ENCODE measurements around the gene BORCS6. TPM values are rescaled to one million over a fixed set of nuclear protein-coding genes. Genes with fewer than 3 reads are reported as not detected.

The BORCS6 gene
- total and polyA plus RNA-seq, 2 of the 13 experiments (the other 11 are each of a cell fraction or from before 2014, with no cell fraction given): 2.0 to 5.1 TPM

GRCh38 chr17:8140065-8141029 is 49.6 kb downstream of the BORCS6 start:
- no peak for TF ChIP-seq KDM1A (CRISPR knock-in tag; IDR thresholded peaks at IDR 0.05)
- Histone ChIP-seq H3K4me2 (ENCODE audit: low read depth, low read length) (no peak overlapping the region), H3K27ac (ENCODE audit: extremely low read length, insufficient read depth, low read length) (no peak overlapping the region), H3K36me3 (replicated peaks in 1 of 2; ENCODE audit: control insufficient read depth in 1 of 2, insufficient read depth in 2 of 2, low read length in 2 of 2) (peaks cover 1 to 12% of the 10 kb centered on the region in 2 experiments; a peak in 2 of 5 replicates), H2AFZ (ENCODE audit: low read length) (no peak overlapping the region), H3K4me1 (ENCODE audit: insufficient read depth, low read length) (peaks cover 29% of the 10 kb centered on the region), H3K27me3 (ENCODE audit: control insufficient read depth in 1 of 2, insufficient read depth in 2 of 2, low read length in 2 of 2) (no peaks in the 10 kb centered on the region; a peak in 1 of 5 replicates), H3K4me3 (replicated peaks in 1 of 3; ENCODE audit: insufficient read depth in 1 of 3, low read depth in 2 of 3, low read length in 3 of 3) (no peak overlapping the region), H3K9me3 (ENCODE audit: low read length) (no peaks in the 10 kb centered on the region), H3K79me2 (ENCODE audit: insufficient read depth, low read length) (no peaks in the 10 kb centered on the region), H4K20me1 (ENCODE audit: insufficient read depth, low read length) (0 out of 2 replicates have a peak, but pooled peaks cover 3% of the 10 kb centered on the region), H3K9ac (ENCODE audit: insufficient read depth, low read depth, low read length) (no peak overlapping the region)
- FAIRE-seq (no peak), ATAC-seq (no peak), DNase-seq (ENCODE audit: low spot score) (no peak)
- no TSS peak for BruUV-seq (replicated peaks)
- 92% methylated on average over 16 of the region's 18 CpGs for WGBS (ENCODE audit: low lambda C conversion rate)
- CTCF ChIA-PET (ENCODE audit: low intra/inter-chr PET ratio, low total read pairs): no interaction called here
- intact Hi-C loops (cut with micrococcal nuclease; ENCODE audit: unreplicated experiment) (no loop called here), in situ Hi-C loops (cut with HindIII; ENCODE audit: extremely low pct_ligation_motif_present, low pct_unique_long_range_greater_than_20kb) (no loop called here)
- POLR2A ChIA-PET: interaction anchor here (1.0 to 3.2 kb wide), 4 partner anchors 14 to 33 kb away, joined by 4 to 18 read pairs (median 10); no protein-coding TSS in a partner anchor

- ATAC-seq: peak; percentile 93
- POLR2A ChIA-PET: interaction anchor here (0.9 to 3.2 kb wide), 6 partner anchors 13 to 53 kb away, joined by 4 to 18 read pairs (median 9); partner anchors contain the start of gene PER1
- no peaks in the 10 kb centered on the region for H3K9me3 ChIP-seq (ENCODE audit: low read length)
- peak overlapping the region; percentile 73 for H3K9ac ChIP-seq (ENCODE audit: insufficient read depth, low read depth, low read length)
- 2% methylated on average over 29 of the region's 46 CpGs for WGBS (ENCODE audit: low lambda C conversion rate)
- peak overlapping the region; percentile 71 to 86 (median 79) for H3K4me3 ChIP-seq (replicated peaks in 1 of 3; ENCODE audit: insufficient read depth in 1 of 3, low read depth in 2 of 3, low read length in 3 of 3)
- H2AFZ ChIP-seq (ENCODE audit: low read length): peak overlapping the region; percentile 76
- H3K4me2 ChIP-seq (ENCODE audit: low read depth, low read length): peak overlapping the region; percentile 95
- peak; percentile 93 for FAIRE-seq
- 0 out of 2 replicates have a peak, but pooled peaks cover 3% of the 10 kb centered on the region for H4K20me1 ChIP-seq (ENCODE audit: insufficient read depth, low read length)
- BruUV-seq (replicated peaks): no TSS peak
- peaks cover 36% of the 10 kb centered on the region for H3K4me1 ChIP-seq (ENCODE audit: insufficient read depth, low read length)
- peak; percentile 96 for DNase-seq (ENCODE audit: low spot score)
- intact Hi-C loops (cut with micrococcal nuclease; ENCODE audit: unreplicated experiment): loop anchor here (1.0 to 5.0 kb wide), 4 partner anchors 13 to 48 kb away; partner anchors contain the start of genes HES7 and PER1
- no peaks in the 10 kb centered on the region for H3K79me2 ChIP-seq (ENCODE audit: insufficient read depth, low read length)
- CTCF ChIA-PET (ENCODE audit: low intra/inter-chr PET ratio, low total read pairs): interaction anchor here (0.6 to 2.4 kb wide), 8 partner anchors 18 to 395 kb away, joined by 3 to 28 read pairs (median 4); partner anchors contain the start of gene VAMP2
- H3K27ac ChIP-seq (ENCODE audit: extremely low read length, insufficient read depth, low read length): peak overlapping the region; percentile 74
- H3K27me3 ChIP-seq (ENCODE audit: control insufficient read depth in 1 of 2, insufficient read depth in 2 of 2, low read length in 2 of 2): no peaks in the 10 kb centered on the region; a peak in 1 of 5 replicates
- in situ Hi-C loops (cut with HindIII; ENCODE audit: extremely low pct_ligation_motif_present, low pct_unique_long_range_greater_than_20kb): no loop called here
- H3K36me3 ChIP-seq (replicated peaks in 1 of 2; ENCODE audit: control insufficient read depth in 1 of 2, insufficient read depth in 2 of 2, low read length in 2 of 2): peaks cover 1 to 4% of the 10 kb centered on the region in 2 experiments; a peak in 2 of 5 replicates
- TF ChIP-seq RELA (CRISPR knock-in tag; IDR thresholded peaks at IDR 0.05) (peak; percentile 66; the same call in 1 of the 2 replicates), ZNF562 (CRISPR knock-in tag; IDR thresholded peaks at IDR 0.05; ENCODE audit: borderline replicate concordance) (no peak), SUZ12 (IDR thresholded peaks at IDR 0.05; ENCODE audit: low read depth, low read length) (no peak), ZNF570 (CRISPR knock-in tag; IDR thresholded peaks at IDR 0.05; ENCODE audit: borderline replicate concordance) (no peak), RAD21 (CRISPR knock-in tag; IDR thresholded peaks at IDR 0.05) (peak; percentile 84), SIX4 (CRISPR knock-in tag; IDR thresholded peaks at IDR 0.05) (no peak), ZNF225 (CRISPR knock-in tag; IDR thresholded peaks at IDR 0.05) (peak; percentile 89), RBAK (CRISPR knock-in tag; IDR thresholded peaks at IDR 0.05) (0 out of 2 replicates have a peak, but pooled peaks have one; percentile 20)
- TF ChIP-seq, protein P1, sequence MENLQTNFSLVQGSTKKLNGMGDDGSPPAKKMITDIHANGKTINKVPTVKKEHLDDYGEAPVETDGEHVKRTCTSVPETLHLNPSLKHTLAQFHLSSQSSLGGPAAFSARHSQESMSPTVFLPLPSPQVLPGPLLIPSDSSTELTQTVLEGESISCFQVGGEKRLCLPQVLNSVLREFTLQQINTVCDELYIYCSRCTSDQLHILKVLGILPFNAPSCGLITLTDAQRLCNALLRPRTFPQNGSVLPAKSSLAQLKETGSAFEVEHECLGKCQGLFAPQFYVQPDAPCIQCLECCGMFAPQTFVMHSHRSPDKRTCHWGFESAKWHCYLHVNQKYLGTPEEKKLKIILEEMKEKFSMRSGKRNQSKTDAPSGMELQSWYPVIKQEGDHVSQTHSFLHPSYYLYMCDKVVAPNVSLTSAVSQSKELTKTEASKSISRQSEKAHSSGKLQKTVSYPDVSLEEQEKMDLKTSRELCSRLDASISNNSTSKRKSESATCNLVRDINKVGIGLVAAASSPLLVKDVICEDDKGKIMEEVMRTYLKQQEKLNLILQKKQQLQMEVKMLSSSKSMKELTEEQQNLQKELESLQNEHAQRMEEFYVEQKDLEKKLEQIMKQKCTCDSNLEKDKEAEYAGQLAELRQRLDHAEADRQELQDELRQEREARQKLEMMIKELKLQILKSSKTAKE (CRISPR knock-in tag; IDR thresholded peaks at IDR 0.05; ENCODE audit: borderline replicate concordance): no peak
- TF ChIP-seq, protein P2, sequence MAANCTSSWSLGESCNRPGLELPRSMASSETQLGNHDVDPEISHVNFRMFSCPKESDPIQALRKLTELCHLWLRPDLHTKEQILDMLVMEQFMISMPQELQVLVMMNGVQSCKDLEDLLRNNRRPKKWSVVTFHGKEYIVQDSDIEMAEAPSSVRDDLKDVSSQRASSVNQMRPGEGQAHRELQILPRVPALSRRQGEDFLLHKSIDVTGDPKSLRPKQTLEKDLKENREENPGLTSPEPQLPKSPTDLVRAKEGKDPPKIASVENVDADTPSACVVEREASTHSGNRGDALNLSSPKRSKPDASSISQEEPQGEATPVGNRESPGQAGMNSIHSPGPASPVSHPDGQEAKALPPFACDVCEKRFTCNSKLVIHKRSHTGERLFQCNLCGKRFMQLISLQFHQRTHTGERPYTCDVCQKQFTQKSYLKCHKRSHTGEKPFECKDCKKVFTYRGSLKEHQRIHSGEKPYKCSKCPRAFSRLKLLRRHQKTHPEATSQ (CRISPR knock-in tag; IDR thresholded peaks at IDR 0.05; ENCODE audit: borderline replicate concordance): no peak; the same call in 1 of the 2 replicates
These were observed 51.2 kb downstream of the BORCS6 start for GRCh38 chr17:8138672-8139371.

Measured in HepG2 (cell line).